ENCODE data around the gene PARD3B.

- no peak for TF ChIP-seq EZH2phosphoT487 (IDR thresholded peaks at IDR 0.05; ENCODE audit: borderline replicate concordance, low read length)
- no peak for TF ChIP-seq CTCF (conservative IDR thresholded peaks at IDR 0.05; ENCODE audit: low read depth, low read length)
Measured at GRCh38 chr2:205056151-205056561, 510.9 kb downstream of the PARD3B start.

All from PC-3 (cell line).